ENCODE measurements around the gene NHLRC4. TPM values are rescaled to one million over a fixed set of nuclear protein-coding genes. Genes with fewer than 3 reads are reported as not detected.
A peak's percentile ranks its signal among the peaks of the same experiment; 100 is the strongest.

Gene NHLRC4
- total RNA-seq, 1 donor from 2014 or later, result 0.74 TPM

DNA sequence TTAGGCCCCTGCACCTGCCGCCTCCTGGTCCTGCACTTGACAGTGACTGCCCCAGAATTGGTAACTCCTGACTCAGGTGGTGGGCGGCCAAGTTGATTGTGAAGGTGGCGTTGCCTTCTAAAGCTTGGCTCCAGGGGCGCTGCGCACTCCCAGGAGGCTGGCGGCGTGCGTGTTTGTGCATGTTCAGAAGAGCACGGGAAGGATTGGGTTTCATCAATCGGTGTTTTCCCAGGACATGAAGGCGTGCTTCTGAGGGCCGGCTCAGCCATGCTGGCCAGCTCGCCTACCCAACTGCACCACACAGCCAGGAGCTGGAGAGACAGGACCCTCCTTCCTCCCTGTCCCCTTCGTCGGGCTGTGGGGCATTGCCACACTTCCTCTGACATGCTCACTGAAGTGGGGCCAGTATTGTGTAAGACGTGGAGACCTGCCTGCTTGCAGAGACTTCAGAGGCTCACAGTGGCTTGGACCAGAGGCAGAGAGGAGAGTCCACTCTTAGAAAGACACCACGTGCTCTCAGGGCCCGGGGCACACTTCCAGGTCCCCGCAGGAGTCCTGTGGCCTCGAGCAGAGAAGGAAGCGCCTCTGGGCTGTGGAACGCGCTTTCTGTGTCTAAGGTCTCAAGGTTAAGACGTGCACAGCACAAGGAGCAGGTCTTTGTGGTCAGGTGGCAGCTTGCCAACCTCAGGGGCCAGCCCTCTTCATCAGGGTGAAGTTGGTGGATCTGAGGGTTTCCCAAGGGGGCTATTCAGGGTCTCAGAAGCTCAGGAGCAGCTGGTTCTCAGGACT lies 25.9 kb downstream of the NHLRC4 start:
- Histone ChIP-seq H3K27me3 (no peaks in the 10 kb centered on the region), H3K36me3 (peaks cover 0 to 10% of the 10 kb centered on the region in 2 donors), H3K27ac (peak overlapping the region; percentile 22), H3K4me3 (peak overlapping the region in 1 of 2 donors; percentile 4), H3K4me1 (peaks cover 69% of the 10 kb centered on the region), H3K9me3 (no peaks in the 10 kb centered on the region)
- no peak for DNase-seq (ENCODE audit: extremely low spot score in 2 of 2)
- intact Hi-C loops (cut with DNase I), result no loop called here
- TF ChIP-seq, protein P1, sequence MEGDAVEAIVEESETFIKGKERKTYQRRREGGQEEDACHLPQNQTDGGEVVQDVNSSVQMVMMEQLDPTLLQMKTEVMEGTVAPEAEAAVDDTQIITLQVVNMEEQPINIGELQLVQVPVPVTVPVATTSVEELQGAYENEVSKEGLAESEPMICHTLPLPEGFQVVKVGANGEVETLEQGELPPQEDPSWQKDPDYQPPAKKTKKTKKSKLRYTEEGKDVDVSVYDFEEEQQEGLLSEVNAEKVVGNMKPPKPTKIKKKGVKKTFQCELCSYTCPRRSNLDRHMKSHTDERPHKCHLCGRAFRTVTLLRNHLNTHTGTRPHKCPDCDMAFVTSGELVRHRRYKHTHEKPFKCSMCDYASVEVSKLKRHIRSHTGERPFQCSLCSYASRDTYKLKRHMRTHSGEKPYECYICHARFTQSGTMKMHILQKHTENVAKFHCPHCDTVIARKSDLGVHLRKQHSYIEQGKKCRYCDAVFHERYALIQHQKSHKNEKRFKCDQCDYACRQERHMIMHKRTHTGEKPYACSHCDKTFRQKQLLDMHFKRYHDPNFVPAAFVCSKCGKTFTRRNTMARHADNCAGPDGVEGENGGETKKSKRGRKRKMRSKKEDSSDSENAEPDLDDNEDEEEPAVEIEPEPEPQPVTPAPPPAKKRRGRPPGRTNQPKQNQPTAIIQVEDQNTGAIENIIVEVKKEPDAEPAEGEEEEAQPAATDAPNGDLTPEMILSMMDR (IDR thresholded peaks at IDR 0.05), result no peak
- peak in 1 of 2 donors; percentile 50 for TF ChIP-seq POLR2AphosphoS5 (IDR thresholded peaks at IDR 0.05; ENCODE audit: insufficient read depth in 1 of 2, low read depth in 1 of 2)

DNA sequence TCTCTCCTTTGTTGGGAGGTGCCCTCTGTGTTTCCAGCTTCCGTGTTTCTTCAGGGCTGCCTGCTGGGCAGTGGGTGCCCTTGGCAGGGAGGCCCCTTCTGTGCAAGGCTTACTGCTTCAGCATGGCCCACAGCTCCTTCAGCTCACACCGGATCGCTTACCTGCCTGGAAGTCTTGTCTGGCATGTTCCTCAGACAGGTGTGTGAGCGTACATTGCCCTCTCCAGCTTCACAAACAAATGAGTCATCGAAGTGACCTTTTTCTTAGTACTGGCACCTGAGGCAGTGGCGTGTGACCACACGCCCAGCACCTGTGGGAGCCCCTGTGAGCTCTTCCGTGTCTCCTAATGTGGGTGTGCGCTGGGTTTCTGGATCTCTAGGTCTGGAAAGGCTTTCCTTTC lies 26.6 kb downstream of the NHLRC4 start:
- intact Hi-C loops (cut with DNase I), result no loop called here
- H3K4me3 ChIP-seq, result peak overlapping the region in 1 of 2 donors; percentile 4
- peaks cover 62% of the 10 kb centered on the region for H3K4me1 ChIP-seq
- DNase-seq (ENCODE audit: extremely low spot score in 2 of 2), result no peak
- H3K27ac ChIP-seq, result peak overlapping the region; percentile 22
- no peaks in the 10 kb centered on the region for H3K27me3 ChIP-seq
- no peaks in the 10 kb centered on the region for H3K9me3 ChIP-seq
- peaks cover 0 to 10% of the 10 kb centered on the region in 2 donors for H3K36me3 ChIP-seq
- TF ChIP-seq POLR2AphosphoS5 (IDR thresholded peaks at IDR 0.05; ENCODE audit: insufficient read depth in 1 of 2, low read depth in 1 of 2) (peak in 1 of 2 donors; percentile 45), POLR2A (IDR thresholded peaks at IDR 0.05) (no peak)

DNA sequence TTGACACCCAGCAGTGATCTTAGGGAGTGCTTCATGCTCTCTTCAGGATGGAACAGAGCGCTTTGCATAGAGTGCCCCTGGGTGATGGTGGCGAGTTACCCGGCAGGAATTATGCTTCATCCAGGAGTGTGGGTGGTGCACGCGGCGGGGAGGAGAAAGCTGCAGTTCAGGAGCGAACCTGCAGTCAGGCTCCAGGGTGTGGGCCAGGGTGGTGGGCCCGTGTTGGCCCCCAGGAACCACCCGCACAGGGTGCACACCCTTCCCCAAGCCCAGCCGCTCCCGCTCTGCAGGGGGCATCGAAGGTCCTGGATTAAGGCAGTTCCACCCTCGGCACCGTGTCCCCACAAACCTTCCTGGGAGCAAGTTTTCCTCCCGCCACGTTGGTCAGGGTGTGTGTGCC lies 27.0 kb downstream of the NHLRC4 start:
- no peak overlapping the region for H3K4me3 ChIP-seq
- peaks cover 0 to 10% of the 10 kb centered on the region in 2 donors for H3K36me3 ChIP-seq
- TF ChIP-seq POLR2AphosphoS5 (IDR thresholded peaks at IDR 0.05; ENCODE audit: insufficient read depth in 1 of 2, low read depth in 1 of 2), result no peak
- TF ChIP-seq, protein P1 (IDR thresholded peaks at IDR 0.05), result no peak
- no peak for TF ChIP-seq POLR2A (IDR thresholded peaks at IDR 0.05)
- H3K27ac ChIP-seq, result no peak overlapping the region
- H3K27me3 ChIP-seq, result no peaks in the 10 kb centered on the region
- intact Hi-C loops (cut with DNase I), result no loop called here
- H3K9me3 ChIP-seq, result no peaks in the 10 kb centered on the region
- peaks cover 59% of the 10 kb centered on the region for H3K4me1 ChIP-seq
- no peak for DNase-seq (ENCODE audit: extremely low spot score in 2 of 2)

DNA sequence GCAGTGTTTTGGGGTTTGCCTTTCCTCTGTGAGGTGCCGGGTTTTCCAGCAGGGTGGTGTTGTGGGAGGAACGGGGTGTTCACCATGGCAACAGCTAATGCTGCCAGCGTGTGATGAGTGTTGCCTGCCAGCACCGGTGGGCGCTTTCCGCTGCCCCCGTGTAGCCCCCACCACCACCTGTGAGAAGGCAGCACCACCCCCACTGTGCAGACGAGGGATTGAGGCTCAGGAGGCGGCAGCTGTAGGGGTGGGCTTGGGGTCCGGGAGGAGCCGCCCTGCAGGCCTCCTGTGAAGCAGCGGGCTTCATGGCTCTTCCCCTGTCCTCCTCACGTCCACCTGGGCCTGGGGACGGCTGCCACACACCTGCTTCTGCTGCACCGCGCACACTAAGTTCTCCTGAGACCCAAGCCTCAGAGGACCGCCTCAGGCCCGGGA lies 28.3 kb downstream of the NHLRC4 start:
- Histone ChIP-seq H3K36me3 (peaks cover 0 to 10% of the 10 kb centered on the region in 2 donors), H3K9me3 (no peaks in the 10 kb centered on the region), H3K4me1 (peaks cover 59% of the 10 kb centered on the region), H3K27me3 (no peaks in the 10 kb centered on the region), H3K27ac (no peak overlapping the region), H3K4me3 (no peak overlapping the region)
- TF ChIP-seq, protein P1 (IDR thresholded peaks at IDR 0.05), result no peak
- TF ChIP-seq POLR2A (IDR thresholded peaks at IDR 0.05) (no peak), POLR2AphosphoS5 (IDR thresholded peaks at IDR 0.05; ENCODE audit: insufficient read depth in 1 of 2, low read depth in 1 of 2) (no peak)
- intact Hi-C loops (cut with DNase I), result no loop called here
- DNase-seq (ENCODE audit: extremely low spot score in 2 of 2), result no peak

DNA sequence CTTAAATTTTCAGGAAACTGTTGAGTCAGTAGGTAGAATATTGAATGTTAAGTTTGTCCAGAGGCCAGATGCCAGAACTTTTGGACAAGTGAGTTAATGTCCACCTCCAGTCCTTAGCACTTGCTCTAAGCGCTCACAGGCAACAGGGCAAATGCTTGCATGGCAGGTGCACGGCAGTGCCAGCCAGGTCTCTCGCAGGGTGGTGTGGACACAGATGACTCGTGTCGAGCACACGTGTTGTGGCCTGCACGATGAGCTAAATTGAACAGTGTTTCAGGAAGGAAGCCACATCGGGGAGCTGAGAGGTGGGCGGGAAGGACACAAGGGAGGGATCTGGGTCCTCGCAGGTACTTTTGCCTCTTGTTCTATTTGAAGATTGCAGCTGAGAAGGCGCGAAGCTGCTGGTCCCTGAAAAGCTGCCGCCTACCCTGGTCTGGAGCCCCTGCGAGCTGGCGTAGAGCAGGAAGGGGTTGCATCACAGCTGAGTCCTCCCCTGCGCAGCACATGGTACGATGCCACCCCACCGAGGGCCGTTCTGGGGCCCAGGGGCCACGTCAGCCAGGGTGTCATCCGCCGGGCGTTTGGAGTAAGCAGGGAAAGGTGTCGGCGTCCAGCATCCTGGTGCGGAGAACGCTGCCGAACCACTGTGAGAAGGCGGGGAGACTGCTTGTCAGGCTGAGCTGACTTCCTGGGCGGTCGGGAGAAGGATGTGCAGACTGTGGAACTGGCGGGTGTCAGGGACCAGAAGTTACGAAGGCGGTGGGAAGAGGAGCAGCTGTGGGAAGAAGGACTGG lies 29.3 kb downstream of the NHLRC4 start:
- intact Hi-C loops (cut with DNase I), result no loop called here
- DNase-seq (ENCODE audit: extremely low spot score in 2 of 2), result no peak
- TF ChIP-seq, protein P1 (IDR thresholded peaks at IDR 0.05), result no peak
- TF ChIP-seq POLR2A (IDR thresholded peaks at IDR 0.05), result no peak
- no peak for TF ChIP-seq POLR2AphosphoS5 (IDR thresholded peaks at IDR 0.05; ENCODE audit: insufficient read depth in 1 of 2, low read depth in 1 of 2)
- H3K27me3 ChIP-seq, result no peaks in the 10 kb centered on the region
- H3K9me3 ChIP-seq, result no peaks in the 10 kb centered on the region
- H3K4me1 ChIP-seq, result peaks cover 51% of the 10 kb centered on the region
- H3K36me3 ChIP-seq, result peaks cover 0 to 10% of the 10 kb centered on the region in 2 donors
- no peak overlapping the region for H3K4me3 ChIP-seq
- H3K27ac ChIP-seq, result no peak overlapping the region

Data from vagina (tissue), 2 donors.